ENCODE results near the gene CDC42EP5.
"Not testable (repeated sequence)": the region's sequence is repeated elsewhere in the genome, so short reads cannot be mapped to it uniquely, and the experiment has no call there.

CDC42EP5 gene

GRCh38 chr19:54446349-54446748 is 26.7 kb downstream of the CDC42EP5 start:
- not testable (repeated sequence) for DNase-seq

- no peak for DNase-seq
Measured at GRCh38 chr19:54444737-54445136, 28.4 kb downstream of the CDC42EP5 start.

DNA sequence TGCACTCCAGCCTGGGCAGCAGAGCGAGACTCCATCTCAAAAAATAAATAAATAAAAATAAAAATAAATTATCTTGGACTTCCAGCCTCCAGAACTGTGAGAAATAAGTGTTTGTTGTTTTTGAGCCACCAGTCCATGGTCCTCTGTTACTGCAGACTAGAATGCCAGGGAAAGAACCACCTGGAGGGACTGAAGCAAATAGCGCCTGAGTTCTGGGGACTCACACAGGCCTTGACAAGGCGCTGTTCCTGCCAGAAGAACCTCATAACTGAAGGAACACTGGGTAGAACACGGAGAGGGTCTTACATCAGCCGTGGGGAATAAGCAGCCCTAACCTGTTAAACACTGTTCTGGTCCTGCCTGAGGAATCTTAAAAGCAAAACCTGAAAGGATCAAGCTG is 32.5 kb downstream of the CDC42EP5 start:
- DNase-seq, result no peak

- DNase-seq, result no peak
Measured at GRCh38 chr19:54439174-54439851, 33.8 kb downstream of the CDC42EP5 start.

GRCh38 chr19:54436628-54437252 is 36.4 kb downstream of the CDC42EP5 start:
- no peak for DNase-seq

GRCh38 chr19:54436031-54436523 is 37.0 kb downstream of the CDC42EP5 start:
- DNase-seq, result no peak

- DNase-seq, result no peak
Measured at GRCh38 chr19:54435551-54436016, 37.5 kb downstream of the CDC42EP5 start.

- no peak for DNase-seq
Measured at GRCh38 chr19:54434873-54435214, 38.3 kb downstream of the CDC42EP5 start.

GRCh38 chr19:54434112-54434872 is 38.8 kb downstream of the CDC42EP5 start:
- DNase-seq, result no peak

GRCh38 chr19:54433697-54434096 is 39.4 kb downstream of the CDC42EP5 start:
- DNase-seq, result no peak

DNA sequence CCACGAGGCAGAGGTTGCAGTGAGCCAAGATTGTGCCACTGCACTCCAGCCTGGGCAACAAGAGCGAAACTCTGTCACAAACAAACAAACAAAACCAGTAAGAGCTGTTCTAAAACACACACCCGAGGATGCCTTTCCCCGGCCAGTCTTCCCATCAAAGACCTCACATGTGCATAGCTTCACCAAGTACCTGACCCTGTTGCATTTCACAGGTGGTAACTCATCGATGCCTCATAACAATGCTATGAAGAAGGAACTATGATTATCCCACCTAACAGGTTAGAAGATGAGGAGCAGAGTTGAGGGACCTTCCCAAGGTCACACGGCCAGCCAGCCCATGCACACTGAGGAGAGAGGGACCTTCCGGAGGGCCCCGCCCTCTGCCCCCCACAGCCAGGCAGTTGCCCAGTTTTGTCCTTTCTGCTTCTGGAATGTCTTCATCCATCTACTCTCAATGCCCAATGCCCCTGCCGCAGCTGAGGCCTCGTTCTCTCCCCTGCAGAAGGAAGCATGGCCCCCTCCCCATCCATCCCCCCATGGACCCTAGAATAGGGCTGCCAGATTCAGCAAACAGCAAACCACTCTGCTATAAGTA is 40.9 kb downstream of the CDC42EP5 start:
- DNase-seq, result no peak

DNA sequence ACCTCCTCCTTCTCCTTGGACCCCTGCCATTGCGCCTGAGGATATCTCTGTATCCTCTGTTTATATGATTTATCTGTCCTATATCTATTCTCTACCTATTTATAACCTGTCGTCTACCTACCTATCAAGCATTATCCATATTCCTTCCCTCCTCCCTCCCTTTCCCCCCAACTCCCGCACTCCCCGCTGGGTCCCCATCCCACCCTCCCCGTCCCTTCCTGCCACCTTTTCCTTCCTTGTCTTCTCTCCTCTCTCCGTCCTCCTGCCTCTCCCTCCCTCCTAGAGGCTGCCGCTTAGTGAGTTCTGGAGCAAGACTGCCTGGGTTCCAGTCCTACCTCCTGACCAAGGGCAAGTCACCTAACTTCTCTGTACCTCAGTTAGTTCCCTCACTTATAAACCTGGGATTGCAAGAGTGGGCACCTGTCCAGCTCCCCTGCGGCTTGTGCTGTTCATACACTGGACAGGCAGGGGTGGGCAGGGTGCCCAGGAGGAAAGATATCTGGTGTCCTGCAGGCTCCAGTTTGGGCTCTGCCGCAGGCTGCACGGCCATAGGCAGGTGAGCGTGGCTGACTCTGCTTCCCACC is 41.7 kb downstream of the CDC42EP5 start:
- DNase-seq, result no peak

GRCh38 chr19:54430306-54431254 is 42.5 kb downstream of the CDC42EP5 start:
- DNase-seq, result peak in 1 of 2 experiments; percentile 2

GRCh38 chr19:54429545-54430227 is 43.4 kb downstream of the CDC42EP5 start:
- DNase-seq, result no peak

DNA sequence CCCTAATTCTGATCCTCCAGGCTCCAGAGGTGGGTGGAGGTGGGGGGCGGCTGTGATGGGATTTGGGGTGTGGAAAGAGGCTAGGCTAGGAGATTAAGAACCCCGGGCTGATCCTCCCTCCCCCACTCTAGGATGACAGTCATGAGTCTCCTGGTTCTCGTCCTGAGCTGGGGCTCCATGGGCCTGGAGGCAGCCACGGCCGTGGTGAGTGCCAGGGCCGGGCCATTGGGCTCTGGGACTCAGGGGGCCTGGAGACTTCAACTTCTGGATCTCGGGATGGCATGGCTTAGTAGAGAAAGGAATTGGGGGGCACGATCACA is 44.0 kb downstream of the CDC42EP5 start:
- DNase-seq, result no peak

GRCh38 chr19:54428323-54429175 is 44.5 kb downstream of the CDC42EP5 start:
- no peak for DNase-seq

DNA sequence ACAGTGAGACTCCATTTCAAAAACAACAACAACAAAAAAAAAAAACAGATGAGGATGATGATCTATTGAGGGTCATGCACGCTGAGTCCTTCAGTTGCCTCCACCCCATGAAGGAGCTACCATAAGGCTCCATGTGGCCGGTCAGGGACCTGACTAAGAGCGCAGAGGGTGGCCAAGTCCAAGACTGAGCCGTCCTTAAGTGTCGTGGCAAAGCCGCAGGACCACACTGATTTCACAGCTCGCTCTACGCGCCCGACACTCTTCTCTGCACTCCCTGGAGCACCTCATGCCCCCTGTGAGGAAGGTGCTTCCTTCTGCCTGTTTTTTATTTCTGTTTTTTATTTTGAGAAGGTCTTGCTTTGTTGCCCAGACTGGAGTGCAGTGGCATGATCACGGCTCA is 45.5 kb downstream of the CDC42EP5 start:
- DNase-seq, result no peak

GRCh38 chr19:54426291-54426931 is 46.7 kb downstream of the CDC42EP5 start:
- no peak for DNase-seq

DNA sequence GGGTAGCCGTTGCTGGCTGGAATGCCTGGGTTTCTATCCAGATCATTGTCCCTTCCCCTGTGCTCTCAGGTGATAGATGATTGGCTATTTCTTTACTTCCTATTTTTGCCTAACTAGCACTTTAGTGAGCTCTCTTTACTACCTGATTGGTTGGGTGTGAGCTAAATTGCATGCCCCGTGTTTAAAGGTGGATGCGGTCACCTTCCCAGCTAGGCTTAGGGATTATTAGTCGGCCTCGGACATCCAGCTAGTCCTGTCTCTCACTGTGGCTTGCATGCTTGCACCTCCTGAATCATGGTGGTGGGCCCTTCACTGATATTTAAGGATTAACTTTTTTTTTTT is 47.7 kb downstream of the CDC42EP5 start:
- no peak for DNase-seq

Measured in NCI-H187 (cell line).